ENCODE data around the gene UBR1.

The UBR1 gene

GRCh38 chr15:43106486-43106829 lies 620 bp upstream of the UBR1 start:
- no peak for FAIRE-seq

- no peak for FAIRE-seq
These were observed 631 bp downstream of the UBR1 start for GRCh38 chr15:43105077-43105736.

GRCh38 chr15:43104426-43104825 lies 1.4 kb downstream of the UBR1 start:
- FAIRE-seq = no peak

GRCh38 chr15:43103907-43104306 lies 1.9 kb downstream of the UBR1 start:
- no peak for FAIRE-seq

- FAIRE-seq = no peak
These were observed 3.7 kb downstream of the UBR1 start for GRCh38 chr15:43102187-43102586.

GRCh38 chr15:43100971-43101370 lies 4.9 kb downstream of the UBR1 start:
- no peak for FAIRE-seq

- no peak for FAIRE-seq
These were observed 6.6 kb downstream of the UBR1 start for GRCh38 chr15:43099105-43099845.

- no peak for FAIRE-seq
These were observed 9.4 kb downstream of the UBR1 start for GRCh38 chr15:43096411-43096810.

GRCh38 chr15:43095708-43096347 lies 10.0 kb downstream of the UBR1 start:
- no peak for FAIRE-seq

GRCh38 chr15:43095243-43095642 lies 10.6 kb downstream of the UBR1 start:
- FAIRE-seq = no peak

- FAIRE-seq = no peak
These were observed 11.3 kb downstream of the UBR1 start for GRCh38 chr15:43094416-43095030.

- peak; percentile 45 for FAIRE-seq
These were observed 12.8 kb downstream of the UBR1 start for GRCh38 chr15:43093026-43093425.

- no peak for FAIRE-seq
These were observed 14.0 kb downstream of the UBR1 start for GRCh38 chr15:43091859-43092258.

- FAIRE-seq = peak; percentile 91
These were observed 19.3 kb downstream of the UBR1 start for GRCh38 chr15:43086551-43086950.

GRCh38 chr15:43085921-43086320 lies 19.9 kb downstream of the UBR1 start:
- FAIRE-seq = no peak

- FAIRE-seq = no peak
These were observed 23.3 kb downstream of the UBR1 start for GRCh38 chr15:43082509-43082908.

GRCh38 chr15:43081283-43081682 lies 24.6 kb downstream of the UBR1 start:
- no peak for FAIRE-seq

GRCh38 chr15:43071451-43071850 lies 34.4 kb downstream of the UBR1 start:
- FAIRE-seq = no peak

- FAIRE-seq = no peak
These were observed 34.9 kb downstream of the UBR1 start for GRCh38 chr15:43070893-43071292.

GRCh38 chr15:43070249-43070648 lies 35.6 kb downstream of the UBR1 start:
- no peak for FAIRE-seq

- FAIRE-seq = no peak
These were observed 37.9 kb downstream of the UBR1 start for GRCh38 chr15:43067717-43068461.

- FAIRE-seq = no peak
These were observed 49.1 kb downstream of the UBR1 start for GRCh38 chr15:43056696-43057095.

GRCh38 chr15:43052860-43053259 lies 53.0 kb downstream of the UBR1 start:
- FAIRE-seq = no peak

Measured in endometrium (tissue), 2 donors.